HG03025 (cell line): ENCODE results near the gene MICU1.
"Not testable (repeated sequence)": the region's sequence is repeated elsewhere in the genome, so short reads cannot be mapped to it uniquely, and the experiment has no call there.

Experiments
- ATAC-seq: cut with Tn5 transposase; IDR thresholded peaks from one replicate; pipeline ENCODE4 v1.9.1; 2021; ENCODE audit warnings: mild to moderate bottlenecking, moderate library complexity; ENCODE audit not compliant: unreplicated experiment, low FRiP score

MICU1 gene

GRCh38 chr10:72567889-72568640, 57.8 kb downstream of the MICU1 start:
- no peak for ATAC-seq

GRCh38 chr10:72567421-72567820, 58.5 kb downstream of the MICU1 start:
- ATAC-seq: no peak

- ATAC-seq: no peak
Observed at GRCh38 chr10:72564596-72564995, 61.3 kb downstream of the MICU1 start.

- ATAC-seq: no peak
Observed at GRCh38 chr10:72563327-72563932, 62.4 kb downstream of the MICU1 start.

GRCh38 chr10:72561745-72562166, 64.1 kb downstream of the MICU1 start:
- no peak for ATAC-seq

GRCh38 chr10:72557362-72557761, 68.5 kb downstream of the MICU1 start:
- no peak for ATAC-seq

GRCh38 chr10:72552857-72553256, 73.0 kb downstream of the MICU1 start:
- ATAC-seq: no peak

GRCh38 chr10:72550239-72550638, 75.6 kb downstream of the MICU1 start:
- no peak for ATAC-seq

- ATAC-seq: no peak
Observed at GRCh38 chr10:72545546-72545945, 80.3 kb downstream of the MICU1 start.

GRCh38 chr10:72543855-72544254, 82.0 kb downstream of the MICU1 start:
- not testable (repeated sequence) for ATAC-seq

GRCh38 chr10:72542396-72542815, 83.5 kb downstream of the MICU1 start:
- ATAC-seq: no peak

GRCh38 chr10:72541337-72541736, 84.5 kb downstream of the MICU1 start:
- no peak for ATAC-seq

- ATAC-seq: no peak
Observed at GRCh38 chr10:72540193-72540807, 85.6 kb downstream of the MICU1 start.

- ATAC-seq: no peak
Observed at GRCh38 chr10:72539137-72539536, 86.7 kb downstream of the MICU1 start.

GRCh38 chr10:72525689-72526088, 100.2 kb downstream of the MICU1 start:
- ATAC-seq: no peak

GRCh38 chr10:72525277-72525676, 100.6 kb downstream of the MICU1 start:
- no peak for ATAC-seq

GRCh38 chr10:72524489-72524888, 101.4 kb downstream of the MICU1 start:
- ATAC-seq: no peak

- ATAC-seq: no peak
Observed at GRCh38 chr10:72523932-72524396, 101.9 kb downstream of the MICU1 start.

- ATAC-seq: no peak
Observed at GRCh38 chr10:72523062-72523461, 102.8 kb downstream of the MICU1 start.

GRCh38 chr10:72517244-72517643, 108.6 kb downstream of the MICU1 start:
- ATAC-seq: no peak

- no peak for ATAC-seq
Observed at GRCh38 chr10:72515455-72515854, 110.4 kb downstream of the MICU1 start.

GRCh38 chr10:72513910-72514309, 112.0 kb downstream of the MICU1 start:
- ATAC-seq: no peak
